ENCODE data around the gene ACAD10. TPM values are rescaled to one million over a fixed set of nuclear protein-coding genes. Genes with fewer than 3 reads are reported as not detected.

ACAD10 gene
- total RNA-seq, 1 donor from 2014 or later: 30.8 TPM

DNA sequence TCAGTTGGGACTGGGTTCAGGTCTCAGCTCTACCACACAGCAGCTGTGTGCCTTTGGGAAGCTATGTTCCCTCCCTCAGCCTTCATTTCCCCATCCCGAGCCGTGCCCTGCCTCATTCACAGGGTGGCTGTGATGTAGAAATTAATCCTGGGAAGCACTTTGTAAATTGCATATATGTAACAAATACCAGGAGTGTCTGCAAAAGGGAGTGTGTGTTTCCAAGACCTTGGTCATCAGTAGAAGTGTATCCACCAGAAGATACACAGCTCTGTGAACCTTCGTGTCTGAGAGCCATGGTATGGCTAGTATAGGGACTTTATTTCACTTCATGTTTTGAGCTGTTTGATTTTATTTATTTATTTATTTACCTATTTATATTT is 107.0 kb downstream of the ACAD10 start:
- intact Hi-C loops (cut with DNase I): no loop called here
- DNase-seq (ENCODE audit: low spot score): no peak

DNA sequence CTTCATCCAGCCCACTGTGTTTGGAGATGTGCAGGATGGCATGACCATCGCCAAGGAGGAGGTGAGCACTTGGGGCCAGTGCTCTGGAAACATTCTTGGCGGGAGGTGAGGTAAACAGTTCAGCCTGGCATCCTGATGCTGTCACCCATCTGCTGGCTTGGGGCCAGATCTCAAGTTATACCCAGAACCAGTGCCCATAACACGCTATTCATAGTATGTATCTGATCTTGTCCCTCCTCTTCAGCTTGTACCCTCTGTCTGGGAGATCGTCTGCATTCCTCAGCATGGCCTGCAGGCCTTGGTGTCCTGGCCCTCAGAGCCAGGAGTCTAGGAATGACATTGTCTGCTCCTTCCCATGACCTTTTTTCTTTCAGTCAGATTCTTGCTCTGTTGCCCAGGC is 112.3 kb downstream of the ACAD10 start:
- intact Hi-C loops (cut with DNase I): no loop called here
- DNase-seq (ENCODE audit: low spot score): no peak

- no peak for DNase-seq (ENCODE audit: low spot score)
- intact Hi-C loops (cut with DNase I): no loop called here
Measured at GRCh38 chr12:111799758-111800157, 113.9 kb downstream of the ACAD10 start.

GRCh38 chr12:111803038-111803626 is 117.3 kb downstream of the ACAD10 start:
- DNase-seq (ENCODE audit: low spot score): no peak
- intact Hi-C loops (cut with DNase I): no loop called here

DNA sequence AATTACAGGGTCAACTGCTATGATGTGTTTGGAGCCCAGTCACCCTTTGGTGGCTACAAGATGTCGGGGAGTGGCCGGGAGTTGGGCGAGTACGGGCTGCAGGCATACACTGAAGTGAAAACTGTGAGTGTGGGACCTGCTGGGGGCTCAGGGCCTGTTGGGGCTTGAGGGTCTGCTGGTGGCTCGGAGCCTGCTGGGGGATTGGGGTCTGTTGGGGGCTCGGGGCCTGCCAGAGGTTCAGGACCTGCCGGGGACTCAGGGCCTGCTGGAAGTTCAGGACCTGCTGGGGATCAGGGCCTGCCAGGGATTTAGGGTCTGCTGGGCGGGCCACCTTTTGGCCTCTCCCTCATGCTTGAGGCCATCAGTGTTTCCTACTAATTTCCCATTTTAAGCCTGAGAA is 118.0 kb downstream of the ACAD10 start:
- DNase-seq (ENCODE audit: low spot score): no peak
- intact Hi-C loops (cut with DNase I): no loop called here

- intact Hi-C loops (cut with DNase I): no loop called here
- DNase-seq (ENCODE audit: low spot score): no peak
Measured at GRCh38 chr12:111806304-111806703, 120.5 kb downstream of the ACAD10 start.

Small RNA genes within 50 kb of the gene (microRNA-seq; reads per million reads assigned to microRNA genes)
- not detected for gene MIR6761

Other genes starting within 250 kb of the ACAD10 start
- gene ATXN2, start 86.7 kb upstream of the ACAD10 start, total RNA-seq: 56.1 TPM
- gene BRAP, start 97 bp upstream of the ACAD10 start, total RNA-seq: 13.9 TPM
- gene ALDH2, start 80.9 kb downstream of the ACAD10 start, total RNA-seq: 168 TPM
- gene MAPKAPK5, start 156.2 kb downstream of the ACAD10 start, total RNA-seq: 25.7 TPM

Measured in cardiac septum (tissue), 1 donor.